SH-SY5Y (cell line): ENCODE measurements around the gene FLAD1.

ENCODE experiments used
- GATA2 ChIP-seq: IDR thresholded peaks from 2 replicates; pipeline ENCODE4 v1.6.1; 2011; ENCODE audit warnings: mild to moderate bottlenecking, low read depth, low read length
- GATA3 ChIP-seq: IDR thresholded peaks from 2 replicates; pipeline ENCODE4 v1.6.1; 2011; ENCODE audit warnings: low read depth, mild to moderate bottlenecking, low read length, moderate library complexity

DNA sequence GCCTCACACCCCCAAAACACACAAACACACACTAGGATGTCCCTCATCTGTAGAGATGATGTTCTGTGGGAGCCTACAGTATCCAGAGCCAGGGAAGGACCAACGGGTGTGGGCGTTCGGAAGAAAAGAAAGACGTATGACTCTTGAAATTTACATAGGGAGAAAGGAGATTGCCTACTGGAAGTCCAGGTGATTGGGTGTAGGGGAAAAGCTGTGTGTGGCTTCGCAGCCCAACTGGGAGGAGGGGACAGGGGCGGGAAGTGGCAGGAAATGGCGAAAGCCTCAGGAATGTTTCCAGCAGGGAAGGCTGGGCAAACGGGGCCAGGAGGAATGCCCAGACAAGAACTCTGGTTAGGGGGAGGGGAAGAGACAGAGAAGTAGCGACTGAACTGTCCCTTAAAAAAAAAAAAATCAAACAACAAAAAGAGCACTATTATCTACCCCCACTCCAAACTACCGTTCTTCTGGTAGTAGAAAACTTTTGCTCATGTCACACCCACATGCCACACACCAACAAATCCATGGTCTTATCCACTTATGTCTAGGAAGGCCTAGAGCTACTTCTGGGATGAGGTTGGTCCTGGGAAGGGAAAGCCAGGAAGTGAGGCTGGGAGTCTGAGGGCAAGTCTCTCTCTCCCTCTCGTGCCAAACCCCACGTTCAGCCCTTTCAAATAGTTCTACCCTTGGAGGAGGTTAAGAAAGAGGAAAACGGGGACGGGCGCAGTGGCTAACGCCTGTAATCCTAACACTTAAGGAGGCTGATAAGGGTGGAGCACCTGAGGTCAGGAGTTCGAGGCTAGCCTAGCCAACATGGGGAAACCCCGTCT lies 10.4 kb upstream of the FLAD1 start:
- TF ChIP-seq GATA2, result no peak
- TF ChIP-seq GATA3, result no peak
